CD4-positive, CD25-positive, alpha-beta regulatory T cell (primary cell): ENCODE results near the gene WDR70. TPM values are rescaled to one million over a fixed set of nuclear protein-coding genes. Genes with fewer than 3 reads are reported as not detected.

ENCODE experiments used
- ATAC-seq, 2 donors: fragments of 150-1000 bp; cut with Tn5 transposase; one replicate each; pipeline ENCODE4 v1.10.0; 2021; ENCODE audit warnings: low read depth in 2 of 2, moderate number of reproducible peaks in 2 of 2, moderate library complexity in 1 of 2
- DNase-seq, 3 donors: peaks; one replicate each; pipeline versions ENCODE4 v3.0.0 to v3.0.0-alpha.2; 2012 to 2022; ENCODE audit warnings: mixed read lengths in 1 of 3
- H3K27ac ChIP-seq: one replicate; pipeline ENCODE4 v1.7.0; 2013; ENCODE audit warnings: mild to moderate bottlenecking, low read length; ENCODE audit not compliant: insufficient read depth, poor library complexity, severe bottlenecking
- H3K27me3 ChIP-seq: one replicate; pipeline ENCODE4 v1.7.0; 2013; ENCODE audit warnings: low read length; ENCODE audit not compliant: control insufficient read depth, insufficient read depth
- H3K36me3 ChIP-seq: one replicate; pipeline ENCODE4 v1.7.0; 2013; ENCODE audit warnings: mild to moderate bottlenecking, low read length, moderate library complexity; ENCODE audit not compliant: control insufficient read depth, insufficient read depth
- H3K4me1 ChIP-seq: 2 replicates; pipeline ENCODE4 v1.7.0; 2013; ENCODE audit warnings: mild to moderate bottlenecking, low read length; ENCODE audit not compliant: insufficient read depth, control insufficient read depth, poor library complexity, severe bottlenecking
- H3K4me3 ChIP-seq: one replicate; pipeline ENCODE4 v1.7.0; 2013; ENCODE audit warnings: low read depth, mild to moderate bottlenecking, low read length, moderate library complexity
- H3K9me3 ChIP-seq, 2 experiments: 1 replicate in 1 of 2; 2 replicates in 1 of 2; pipeline ENCODE4 v1.7.0; 2013; ENCODE audit warnings: low read length in 2 of 2, mild to moderate bottlenecking in 1 of 2, moderate library complexity in 1 of 2; ENCODE audit not compliant: control insufficient read depth in 2 of 2
- H3K27ac Mint-ChIP-seq, 3 donors: one replicate each; pipeline ENCODE4 v1.8.0; 2020 to 2022; ENCODE audit warnings: mild to moderate bottlenecking in 3 of 3, mixed read lengths in 3 of 3, moderate library complexity in 2 of 3
- H3K27me3 Mint-ChIP-seq: one replicate; pipeline ENCODE4 v1.8.0; 2022; ENCODE audit warnings: mild to moderate bottlenecking, mixed read lengths
- H3K36me3 Mint-ChIP-seq: one replicate; pipeline ENCODE4 v1.8.0; 2020; ENCODE audit warnings: mixed read lengths
- H3K4me1 Mint-ChIP-seq, 4 donors: one replicate each; pipeline ENCODE4 v1.8.0; 2020 to 2022; ENCODE audit warnings: mixed read lengths in 4 of 4, mild to moderate bottlenecking in 1 of 4
- H3K4me3 Mint-ChIP-seq, 4 donors: one replicate each; pipeline ENCODE4 v1.8.0; 2020 to 2022; ENCODE audit warnings: mild to moderate bottlenecking in 4 of 4, mixed read lengths in 4 of 4, moderate library complexity in 3 of 4
- H3K9me3 Mint-ChIP-seq, 7 donors: one replicate each; pipeline ENCODE4 v1.8.0; 2020 to 2022; ENCODE audit warnings: mixed read lengths in 7 of 7, mild to moderate bottlenecking in 3 of 7, moderate library complexity in 2 of 7
- polyA plus RNA-seq, 4 donors: library from polyadenylated mRNA; unstranded; fragments of 300-500 nt; fragmentation: Illumina TruSeq; gene quantifications; one replicate each; pipeline ENCODE4 v1.2.3, GENCODE V29; 2021
- total RNA-seq: library from RNA; stranded (reverse); gene quantifications from one replicate; pipeline ENCODE4 v1.2.3, GENCODE V29; 2022

The WDR70 gene
- total and polyA plus RNA-seq, 5 donors from 2014 or later = 15.9 to 35.3 (median 24.9) TPM

GRCh38 chr5:37712750-37713149, 333.6 kb downstream of the WDR70 start:
- Mint-ChIP-seq H3K27ac (no peak overlapping the region), H3K9me3 (no peaks in the 10 kb centered on the region), H3K4me1 (no peaks in the 10 kb centered on the region), H3K36me3 (peaks cover 31% of the 10 kb centered on the region), H3K4me3 (no peak overlapping the region), H3K27me3 (no peaks in the 10 kb centered on the region)
- Histone ChIP-seq H3K27ac (no peak overlapping the region), H3K4me1 (no peaks in the 10 kb centered on the region), H3K36me3 (peaks cover 6% of the 10 kb centered on the region), H3K4me3 (no peak overlapping the region), H3K27me3 (no peaks in the 10 kb centered on the region), H3K9me3 (no peaks in the 10 kb centered on the region)
- DNase-seq = no peak
- no peak for ATAC-seq

GRCh38 chr5:37714756-37715155, 335.6 kb downstream of the WDR70 start:
- no peak for ATAC-seq
- no peak overlapping the region for H3K27ac ChIP-seq

GRCh38 chr5:37715361-37715760, 336.2 kb downstream of the WDR70 start:
- Histone ChIP-seq H3K4me1 (no peaks in the 10 kb centered on the region), H3K36me3 (peaks cover 6% of the 10 kb centered on the region), H3K27ac (no peak overlapping the region), H3K9me3 (no peaks in the 10 kb centered on the region), H3K4me3 (no peak overlapping the region), H3K27me3 (no peaks in the 10 kb centered on the region)
- Mint-ChIP-seq H3K27ac (no peak overlapping the region), H3K9me3 (no peaks in the 10 kb centered on the region), H3K4me1 (peaks cover under 1 to 6% (median 3%) of the 10 kb centered on the region in 4 donors), H3K36me3 (peaks cover 38% of the 10 kb centered on the region), H3K27me3 (no peaks in the 10 kb centered on the region), H3K4me3 (no peak overlapping the region)
- no peak for ATAC-seq
- DNase-seq = no peak

More at GRCh38 chr5:37714756-37715155, 335.6 kb downstream of the WDR70 start:
- Histone ChIP-seq H3K9me3 (no peaks in the 10 kb centered on the region), H3K4me3 (no peak overlapping the region), H3K4me1 (no peaks in the 10 kb centered on the region), H3K36me3 (peaks cover 6% of the 10 kb centered on the region), H3K27me3 (no peaks in the 10 kb centered on the region)
- DNase-seq = no peak
- Mint-ChIP-seq H3K27me3 (no peaks in the 10 kb centered on the region), H3K27ac (no peak overlapping the region), H3K36me3 (peaks cover 36% of the 10 kb centered on the region), H3K4me1 (peaks cover 0 to 3% (median under 1%) of the 10 kb centered on the region in 4 donors), H3K9me3 (no peaks in the 10 kb centered on the region), H3K4me3 (no peak overlapping the region)

- H3K27me3 Mint-ChIP-seq = no peaks in the 10 kb centered on the region
- peaks cover 39% of the 10 kb centered on the region for H3K36me3 Mint-ChIP-seq
- no peak overlapping the region for H3K27ac Mint-ChIP-seq
- peaks cover 6% of the 10 kb centered on the region for H3K36me3 ChIP-seq
- H3K27me3 ChIP-seq = no peaks in the 10 kb centered on the region
- H3K4me1 Mint-ChIP-seq = peaks cover 5 to 9% (median 8%) of the 10 kb centered on the region in 4 donors
- no peak for DNase-seq
- H3K4me1 ChIP-seq = no peaks in the 10 kb centered on the region
- H3K9me3 Mint-ChIP-seq = no peaks in the 10 kb centered on the region
- H3K4me3 ChIP-seq = no peak overlapping the region
- H3K4me3 Mint-ChIP-seq = no peak overlapping the region
- ATAC-seq = no peak
- H3K9me3 ChIP-seq = no peaks in the 10 kb centered on the region
- no peak overlapping the region for H3K27ac ChIP-seq
These were observed 336.9 kb downstream of the WDR70 start for GRCh38 chr5:37715992-37716391.

- no peaks in the 10 kb centered on the region for H3K9me3 ChIP-seq
- Mint-ChIP-seq H3K36me3 (peaks cover 38% of the 10 kb centered on the region), H3K4me1 (peaks cover 5 to 14% (median 10%) of the 10 kb centered on the region in 4 donors), H3K27me3 (no peaks in the 10 kb centered on the region), H3K9me3 (no peaks in the 10 kb centered on the region), H3K4me3 (no peak overlapping the region), H3K27ac (no peak overlapping the region)
- no peak overlapping the region for H3K27ac ChIP-seq
- H3K4me1 ChIP-seq = peaks cover 4% of the 10 kb centered on the region
- DNase-seq (no peak), ATAC-seq (no peak)
- H3K27me3 ChIP-seq = no peaks in the 10 kb centered on the region
- H3K4me3 ChIP-seq = no peak overlapping the region
- H3K36me3 ChIP-seq = peaks cover 6% of the 10 kb centered on the region
These were observed 337.3 kb downstream of the WDR70 start for GRCh38 chr5:37716405-37716804.

GRCh38 chr5:37717276-37717612, 338.1 kb downstream of the WDR70 start:
- H3K36me3 Mint-ChIP-seq = peaks cover 39% of the 10 kb centered on the region

GRCh38 chr5:37717613-37718431, 338.7 kb downstream of the WDR70 start:
- Histone ChIP-seq H3K4me3 (no peak overlapping the region), H3K36me3 (peaks cover 6% of the 10 kb centered on the region), H3K9me3 (no peaks in the 10 kb centered on the region), H3K27me3 (no peaks in the 10 kb centered on the region), H3K27ac (no peak overlapping the region), H3K4me1 (peaks cover 12% of the 10 kb centered on the region)
- peaks cover 44% of the 10 kb centered on the region for H3K36me3 Mint-ChIP-seq
- no peaks in the 10 kb centered on the region for H3K9me3 Mint-ChIP-seq
- H3K4me1 Mint-ChIP-seq = peaks cover 9 to 26% (median 16%) of the 10 kb centered on the region in 4 donors
- no peak overlapping the region for H3K4me3 Mint-ChIP-seq
- DNase-seq (no peak), ATAC-seq (no peak)
- H3K27me3 Mint-ChIP-seq = no peaks in the 10 kb centered on the region
- H3K27ac Mint-ChIP-seq = no peak overlapping the region

More at GRCh38 chr5:37717276-37717612, 338.1 kb downstream of the WDR70 start:
- no peaks in the 10 kb centered on the region for H3K27me3 ChIP-seq
- H3K4me3 Mint-ChIP-seq = no peak overlapping the region
- peaks cover 6% of the 10 kb centered on the region for H3K36me3 ChIP-seq
- ATAC-seq = no peak
- H3K27ac Mint-ChIP-seq = no peak overlapping the region
- no peak for DNase-seq
- no peaks in the 10 kb centered on the region for H3K9me3 Mint-ChIP-seq
- H3K4me1 Mint-ChIP-seq = peaks cover 5 to 20% (median 14%) of the 10 kb centered on the region in 4 donors
- no peak overlapping the region for H3K27ac ChIP-seq
- H3K4me3 ChIP-seq = no peak overlapping the region
- no peaks in the 10 kb centered on the region for H3K9me3 ChIP-seq
- peaks cover 12% of the 10 kb centered on the region for H3K4me1 ChIP-seq
- H3K27me3 Mint-ChIP-seq = no peaks in the 10 kb centered on the region

- peaks cover 15% of the 10 kb centered on the region for H3K4me1 ChIP-seq
- peaks cover 42% of the 10 kb centered on the region for H3K36me3 Mint-ChIP-seq
These were observed 341.4 kb downstream of the WDR70 start for GRCh38 chr5:37720550-37720952.

More at GRCh38 chr5:37720550-37720952, 341.4 kb downstream of the WDR70 start:
- H3K27me3 Mint-ChIP-seq = no peaks in the 10 kb centered on the region
- DNase-seq = no peak
- no peak for ATAC-seq
- peaks cover 9 to 31% (median 17%) of the 10 kb centered on the region in 4 donors for H3K4me1 Mint-ChIP-seq
- no peak overlapping the region for H3K27ac Mint-ChIP-seq
- H3K9me3 ChIP-seq = no peaks in the 10 kb centered on the region
- no peaks in the 10 kb centered on the region for H3K9me3 Mint-ChIP-seq
- no peaks in the 10 kb centered on the region for H3K27me3 ChIP-seq
- no peak overlapping the region for H3K27ac ChIP-seq
- H3K4me3 Mint-ChIP-seq = no peak overlapping the region
- H3K4me3 ChIP-seq = no peak overlapping the region
- peaks cover 6% of the 10 kb centered on the region for H3K36me3 ChIP-seq
